AG04449 (cell line): Measurements from ENCODE around the gene SMAD5.

ENCODE experiments used
- CTCF ChIA-PET: fragments of 350-600 bp; formaldehyde crosslinking; extraction: SDS; loops from one replicate; lab custom pipeline; 2021; ENCODE audit warnings: antibody characterized with exemption; lab: Yijun Ruan, JAX
- POLR2A ChIA-PET: fragments of 400-600, 350-600 bp; formaldehyde crosslinking; extraction: SDS; loops from one replicate; lab custom pipeline; 2020; ENCODE audit warnings: antibody characterized with exemption, inconsistent platforms; lab: Yijun Ruan, JAX
- DNase-seq: peaks from one replicate; pipeline ENCODE4 v3.0.0-alpha.2; 2010; ENCODE audit warnings: low read depth, low spot score
- H3K4me3 ChIP-seq: 2 replicates; pipeline ENCODE4 v1.5.1; 2011; ENCODE audit warnings: low read depth, mild to moderate bottlenecking, control low read depth, low read length
- TF ChIP-seq, protein P1 (sequence below): IDR thresholded peaks from one replicate; pipeline ENCODE4 v1.5.1; 2011; ENCODE audit warnings: mild to moderate bottlenecking, moderate library complexity, low read length, control low read depth, inconsistent platforms; ENCODE audit not compliant: insufficient read depth; ENCODE audit errors: missing control alignments

The SMAD5 gene

DNA sequence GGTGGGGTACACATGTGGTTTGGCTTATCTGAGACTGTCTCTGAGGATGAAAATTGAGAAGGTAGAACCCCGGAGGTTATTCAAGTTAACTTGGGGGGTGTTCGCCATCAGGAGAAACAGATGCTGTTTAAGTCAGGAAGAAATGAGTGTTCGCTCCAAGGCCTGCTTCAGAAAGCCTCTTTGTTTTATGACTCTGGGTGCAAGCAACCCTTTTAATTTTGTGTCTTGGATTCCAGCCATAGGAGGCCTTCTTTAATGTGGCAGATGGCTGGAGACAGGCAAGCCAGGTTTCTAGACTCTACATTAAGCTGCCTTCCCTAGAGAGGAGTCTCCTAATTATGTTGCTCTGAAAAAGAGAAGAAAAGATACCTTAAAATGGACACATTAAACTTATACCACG, 4.2 kb upstream of the SMAD5 start:
- TF ChIP-seq, protein P1, sequence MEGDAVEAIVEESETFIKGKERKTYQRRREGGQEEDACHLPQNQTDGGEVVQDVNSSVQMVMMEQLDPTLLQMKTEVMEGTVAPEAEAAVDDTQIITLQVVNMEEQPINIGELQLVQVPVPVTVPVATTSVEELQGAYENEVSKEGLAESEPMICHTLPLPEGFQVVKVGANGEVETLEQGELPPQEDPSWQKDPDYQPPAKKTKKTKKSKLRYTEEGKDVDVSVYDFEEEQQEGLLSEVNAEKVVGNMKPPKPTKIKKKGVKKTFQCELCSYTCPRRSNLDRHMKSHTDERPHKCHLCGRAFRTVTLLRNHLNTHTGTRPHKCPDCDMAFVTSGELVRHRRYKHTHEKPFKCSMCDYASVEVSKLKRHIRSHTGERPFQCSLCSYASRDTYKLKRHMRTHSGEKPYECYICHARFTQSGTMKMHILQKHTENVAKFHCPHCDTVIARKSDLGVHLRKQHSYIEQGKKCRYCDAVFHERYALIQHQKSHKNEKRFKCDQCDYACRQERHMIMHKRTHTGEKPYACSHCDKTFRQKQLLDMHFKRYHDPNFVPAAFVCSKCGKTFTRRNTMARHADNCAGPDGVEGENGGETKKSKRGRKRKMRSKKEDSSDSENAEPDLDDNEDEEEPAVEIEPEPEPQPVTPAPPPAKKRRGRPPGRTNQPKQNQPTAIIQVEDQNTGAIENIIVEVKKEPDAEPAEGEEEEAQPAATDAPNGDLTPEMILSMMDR, result no peak
- POLR2A ChIA-PET, result no interaction called here
- DNase-seq, result no peak
- CTCF ChIA-PET, result interaction anchor here (0.8 to 1.4 kb wide), 2 partner anchors 20 to 47 kb away, joined by 3 to 4 read pairs; no protein-coding TSS in a partner anchor
- H3K4me3 ChIP-seq, result no peak overlapping the region

DNA sequence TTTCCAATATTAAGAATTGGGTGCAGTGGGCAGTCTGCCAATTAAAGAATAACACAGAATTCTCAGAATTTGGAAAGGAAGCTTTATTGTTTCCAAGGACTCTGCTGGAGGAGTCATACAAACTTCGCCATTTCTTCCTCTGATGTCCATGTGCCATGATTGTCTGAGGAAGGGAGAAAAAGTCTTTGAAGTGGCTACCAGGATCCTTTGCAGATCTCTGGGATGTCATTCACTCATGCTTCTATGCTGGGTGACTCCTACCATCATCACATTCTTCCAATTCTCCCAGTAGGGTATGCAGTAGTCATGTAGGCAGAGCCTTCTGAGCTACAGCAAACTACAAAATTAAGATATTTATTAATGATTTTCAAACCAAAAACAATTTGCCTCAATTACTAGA, 3.2 kb upstream of the SMAD5 start:
- CTCF ChIA-PET, result interaction anchor here (0.8 to 1.5 kb wide), 3 partner anchors 8 to 48 kb away, joined by 3 to 4 read pairs (median 3); no protein-coding TSS in a partner anchor
- POLR2A ChIA-PET, result no interaction called here
- no peak overlapping the region for H3K4me3 ChIP-seq
- TF ChIP-seq, protein P1, result no peak
- no peak for DNase-seq

DNA sequence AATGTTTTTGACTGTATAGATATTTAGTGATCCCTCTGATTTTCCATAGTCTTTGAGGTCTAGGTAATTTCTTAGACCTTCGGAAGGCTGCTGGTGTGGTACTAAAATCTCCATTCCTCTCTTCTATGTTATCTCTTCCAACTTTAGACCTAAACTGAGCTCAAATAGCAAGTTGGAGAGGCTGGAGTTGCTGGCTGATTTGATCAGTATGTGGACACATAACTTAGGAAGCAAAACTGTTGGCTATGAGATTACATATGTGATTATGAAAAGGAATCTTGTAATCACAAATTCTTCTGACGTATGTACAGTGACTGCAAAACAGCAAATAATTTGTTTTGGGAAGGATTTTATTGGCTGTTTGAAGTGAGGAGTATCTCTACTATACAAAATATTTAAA, 2.1 kb upstream of the SMAD5 start:
- TF ChIP-seq, protein P1, result no peak
- no peak for DNase-seq
- POLR2A ChIA-PET, result no interaction called here
- CTCF ChIA-PET, result interaction anchor here (0.6 to 1.5 kb wide), 3 partner anchors 9 to 51 kb away, joined by 3 to 4 read pairs (median 3); no protein-coding TSS in a partner anchor
- H3K4me3 ChIP-seq, result no peak overlapping the region

DNA sequence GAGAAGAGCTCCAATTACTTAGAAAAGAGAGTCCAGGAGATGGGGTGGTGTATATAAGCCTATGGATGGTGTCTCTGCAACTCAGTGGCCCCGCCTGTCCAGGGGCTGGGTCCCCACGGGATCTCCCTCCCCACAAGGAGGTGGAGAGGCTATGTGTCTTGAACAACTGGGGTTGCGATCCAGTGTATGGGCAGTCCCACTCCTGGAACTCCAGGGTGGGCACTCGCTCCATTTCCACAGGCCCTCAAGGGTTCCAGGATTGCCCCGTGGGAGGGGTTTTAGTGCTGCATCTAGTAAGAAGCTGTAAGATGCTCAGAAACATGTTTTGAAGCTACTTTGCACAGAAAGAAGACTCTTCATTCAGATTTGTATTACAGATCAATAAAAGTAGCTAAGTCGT, 558 bp upstream of the SMAD5 start:
- CTCF ChIA-PET, result interaction anchor here (0.7 to 1.8 kb wide), 4 partner anchors 45 to 187 kb away, joined by 3 to 13 read pairs (median 4); no protein-coding TSS in a partner anchor
- TF ChIP-seq, protein P1, result no peak
- no peak for DNase-seq
- POLR2A ChIA-PET, result interaction anchor here (1.1 kb wide), 1 partner anchor 9 kb away, joined by 3 read pairs; no protein-coding TSS in a partner anchor
- peak overlapping the region; percentile 66 for H3K4me3 ChIP-seq

DNA sequence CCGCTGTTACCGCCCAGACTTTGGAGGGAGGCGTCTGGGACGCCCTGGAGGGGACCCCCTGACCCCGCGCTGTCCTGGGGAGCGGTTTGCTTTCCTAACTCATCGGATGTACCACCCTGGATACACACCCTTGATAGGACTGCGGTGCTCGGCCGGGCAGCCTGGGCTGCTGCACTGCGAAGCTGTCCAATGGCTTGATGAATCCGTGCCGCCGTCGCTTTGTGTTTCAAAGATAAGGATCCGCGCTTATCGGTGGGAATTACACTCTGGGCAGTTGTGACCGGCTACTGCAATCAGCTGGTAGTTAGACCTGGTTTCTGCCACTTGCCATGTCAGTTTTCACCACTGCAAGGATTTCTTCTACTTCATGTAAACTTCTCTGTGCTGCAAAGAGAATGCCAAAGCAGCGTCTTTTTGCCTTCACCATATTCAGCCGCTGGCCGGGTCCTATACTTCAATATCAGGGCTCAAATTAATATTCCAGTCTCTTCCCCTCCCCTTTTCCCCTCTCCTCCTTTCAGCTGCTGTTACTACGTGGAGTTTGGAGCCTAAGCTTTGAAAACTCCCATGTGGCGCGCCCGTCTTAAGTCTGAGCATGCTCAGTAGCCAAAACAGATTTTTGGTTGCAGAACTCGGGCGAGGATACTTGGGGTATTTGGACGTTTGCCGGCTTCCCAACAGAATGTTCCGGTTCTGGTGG, 727 bp downstream of the SMAD5 start:
- DNase-seq, result no peak
- CTCF ChIA-PET, result interaction anchor here (0.6 to 2.0 kb wide), 6 partner anchors 9 to 190 kb away, joined by 3 to 6 read pairs (median 4); no protein-coding TSS in a partner anchor

DNA sequence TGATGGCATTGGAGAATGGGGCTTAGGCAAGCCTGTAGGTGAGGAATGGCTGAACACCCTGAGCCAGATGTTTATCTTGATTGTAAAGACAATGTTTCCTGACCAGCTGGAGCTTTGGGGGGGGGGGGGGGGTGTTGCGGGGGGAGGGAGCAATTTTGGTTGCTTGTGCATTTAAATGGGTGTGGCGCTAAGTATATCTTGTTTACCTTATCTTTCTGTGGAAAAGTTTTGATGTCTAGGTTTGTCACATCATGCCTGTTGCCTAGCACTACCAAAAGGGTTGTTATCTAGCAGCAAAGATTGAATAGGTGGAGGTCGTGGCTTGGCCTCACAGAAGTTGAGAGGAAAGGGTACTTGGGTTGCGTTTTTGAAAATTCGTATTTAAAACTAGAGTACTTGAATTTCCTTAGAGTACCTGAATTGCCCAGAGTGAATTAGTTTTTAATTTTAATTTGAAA, 1.3 kb downstream of the SMAD5 start:
- ChIA-PET POLR2A (interaction anchor here (0.5 to 0.7 kb wide), 3 partner anchors 22 to 258 kb away, joined by 3 to 4 read pairs (median 3); no protein-coding TSS in a partner anchor), CTCF (interaction anchor here (0.5 to 2.0 kb wide), 9 partner anchors 8 to 191 kb away, joined by 3 to 6 read pairs (median 4); no protein-coding TSS in a partner anchor)
- TF ChIP-seq, protein P1, result no peak
- peak overlapping the region; percentile 66 for H3K4me3 ChIP-seq
- no peak for DNase-seq

More for the DNA sequence above, 727 bp downstream of the SMAD5 start:
- POLR2A ChIA-PET, result interaction anchor here (0.5 to 0.7 kb wide), 2 partner anchors 23 to 258 kb away, joined by 3 to 4 read pairs; no protein-coding TSS in a partner anchor
- peak overlapping the region; percentile 66 for H3K4me3 ChIP-seq
- TF ChIP-seq, protein P1, result no peak
